Stimulated activated naive CD8-positive, alpha-beta T cell treated with anti-CD3 and anti-CD28 coated beads, Interleukin-15, Interleukin-2, amounts not matched to agents 100 ng/mL and 50 ng/mL, for 24 hours (primary cell): ENCODE measurements around the gene SLC6A4.
"Not testable (repeated sequence)": the region's sequence is repeated elsewhere in the genome, so short reads cannot be mapped to it uniquely, and the experiment has no call there.

ENCODE experiments used
- H3K27ac Mint-ChIP-seq: one replicate; pipeline ENCODE4 v1.8.0; 2021; ENCODE audit warnings: mild to moderate bottlenecking, mixed read lengths
- H3K27me3 Mint-ChIP-seq: one replicate; pipeline ENCODE4 v1.8.0; 2021; ENCODE audit warnings: mixed read lengths
- H3K36me3 Mint-ChIP-seq: one replicate; pipeline ENCODE4 v1.8.0; 2021; ENCODE audit warnings: low read depth, mixed read lengths
- H3K4me1 Mint-ChIP-seq: one replicate; pipeline ENCODE4 v1.8.0; 2021; ENCODE audit warnings: low read depth, mixed read lengths
- H3K4me3 Mint-ChIP-seq: one replicate; pipeline ENCODE4 v1.8.0; 2021; ENCODE audit warnings: mild to moderate bottlenecking, mixed read lengths
- H3K9me3 Mint-ChIP-seq: one replicate; pipeline ENCODE4 v1.8.0; 2021; ENCODE audit warnings: mixed read lengths

Gene SLC6A4

DNA sequence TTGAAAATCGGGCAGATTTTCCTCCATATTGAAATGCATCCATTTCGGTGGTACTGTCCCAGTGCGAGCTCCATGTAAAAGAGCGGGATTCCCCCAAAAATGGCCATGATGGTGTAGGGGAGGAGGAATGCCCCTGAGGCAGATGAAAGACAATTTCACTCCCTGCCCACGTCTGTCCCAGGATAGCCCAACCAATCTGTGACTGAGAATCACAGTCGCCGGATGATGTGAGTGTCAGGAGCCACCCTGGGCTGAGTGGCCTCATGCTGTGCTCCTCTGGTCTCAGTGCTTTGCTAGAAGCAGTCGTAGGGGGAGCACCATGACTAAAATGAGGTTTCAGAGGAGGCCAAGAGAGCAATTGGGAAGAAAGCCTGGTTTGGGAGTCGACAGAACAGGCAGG is 16.7 kb downstream of the SLC6A4 start:
- H3K4me3 Mint-ChIP-seq, result no peak overlapping the region
- H3K27ac Mint-ChIP-seq, result no peak overlapping the region
- no peaks in the 10 kb centered on the region for H3K9me3 Mint-ChIP-seq
- no peaks in the 10 kb centered on the region for H3K36me3 Mint-ChIP-seq
- no peaks in the 10 kb centered on the region for H3K27me3 Mint-ChIP-seq
- no peaks in the 10 kb centered on the region for H3K4me1 Mint-ChIP-seq

DNA sequence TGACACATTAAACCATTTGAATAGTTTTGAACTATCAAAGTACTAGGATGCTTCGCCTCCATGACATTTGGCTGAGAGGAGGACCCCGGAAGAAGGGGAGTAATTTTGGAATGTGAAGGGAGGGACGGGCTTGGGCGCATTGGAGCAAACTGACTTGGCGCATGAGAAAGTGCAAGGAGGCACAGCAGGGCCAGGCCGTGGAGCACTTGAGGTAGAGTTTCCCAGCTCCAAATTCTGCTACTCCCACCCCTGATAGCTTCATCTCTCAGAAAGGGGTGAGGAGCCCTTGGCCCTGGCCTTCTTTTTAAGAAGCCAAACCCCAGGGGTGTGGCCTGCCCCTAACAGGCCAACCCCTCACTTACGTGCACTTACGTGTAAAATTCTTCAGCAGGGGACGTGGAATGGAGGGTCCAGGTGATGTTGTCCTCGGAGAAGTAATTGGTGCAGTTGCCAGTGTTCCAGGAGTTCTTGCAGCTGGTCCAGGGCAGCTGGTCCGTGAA is 17.7 kb downstream of the SLC6A4 start:
- no peaks in the 10 kb centered on the region for H3K4me1 Mint-ChIP-seq
- no peak overlapping the region for H3K4me3 Mint-ChIP-seq
- no peaks in the 10 kb centered on the region for H3K27me3 Mint-ChIP-seq
- no peaks in the 10 kb centered on the region for H3K36me3 Mint-ChIP-seq
- H3K9me3 Mint-ChIP-seq, result no peaks in the 10 kb centered on the region
- H3K27ac Mint-ChIP-seq, result no peak overlapping the region

DNA sequence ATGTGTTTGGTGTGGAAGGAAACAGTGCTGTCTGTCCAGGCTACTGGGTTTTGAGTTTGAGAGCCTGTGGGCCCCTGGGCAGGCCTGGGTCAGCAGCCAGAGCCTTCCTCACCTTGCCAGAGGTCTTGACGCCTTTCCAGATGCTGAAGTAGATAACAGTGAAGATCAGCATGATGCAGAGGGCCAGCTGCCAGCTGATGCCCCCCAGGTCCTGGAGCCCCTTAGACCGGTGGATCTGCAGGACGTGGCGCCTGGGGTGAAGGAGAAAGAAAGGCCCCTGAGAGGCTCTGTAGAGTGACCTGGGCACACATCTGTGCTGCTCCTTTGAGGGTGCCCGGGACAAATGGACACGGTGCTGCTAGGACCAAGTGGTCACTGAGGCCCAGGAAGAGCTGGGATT is 18.4 kb downstream of the SLC6A4 start:
- no peaks in the 10 kb centered on the region for H3K4me1 Mint-ChIP-seq
- H3K27ac Mint-ChIP-seq, result no peak overlapping the region
- no peak overlapping the region for H3K4me3 Mint-ChIP-seq
- H3K27me3 Mint-ChIP-seq, result no peaks in the 10 kb centered on the region
- no peaks in the 10 kb centered on the region for H3K9me3 Mint-ChIP-seq
- H3K36me3 Mint-ChIP-seq, result no peaks in the 10 kb centered on the region

DNA sequence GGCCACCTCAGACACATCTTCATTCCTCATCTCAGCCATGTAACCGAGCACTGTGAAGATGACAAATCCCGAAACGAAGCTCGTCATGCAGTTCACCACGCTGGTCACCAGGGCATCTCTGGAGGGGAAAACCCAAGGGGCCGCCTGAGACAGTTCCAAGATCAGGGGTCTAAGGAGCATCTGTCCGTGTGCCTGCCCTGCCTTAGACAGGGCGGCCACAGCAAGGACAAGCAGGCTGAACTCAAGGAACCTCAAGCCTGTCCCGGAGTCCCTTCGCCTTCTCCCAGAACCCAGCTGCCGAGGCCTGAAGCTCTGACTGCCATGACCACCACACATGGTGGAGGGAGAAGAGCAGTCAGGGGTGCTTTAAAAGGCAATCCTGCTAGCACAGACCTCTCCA is 22.7 kb downstream of the SLC6A4 start:
- H3K27ac Mint-ChIP-seq, result no peak overlapping the region
- H3K27me3 Mint-ChIP-seq, result peaks cover 7% of the 10 kb centered on the region
- H3K4me1 Mint-ChIP-seq, result peaks cover 9% of the 10 kb centered on the region
- no peak overlapping the region for H3K4me3 Mint-ChIP-seq
- no peaks in the 10 kb centered on the region for H3K9me3 Mint-ChIP-seq
- no peaks in the 10 kb centered on the region for H3K36me3 Mint-ChIP-seq

DNA sequence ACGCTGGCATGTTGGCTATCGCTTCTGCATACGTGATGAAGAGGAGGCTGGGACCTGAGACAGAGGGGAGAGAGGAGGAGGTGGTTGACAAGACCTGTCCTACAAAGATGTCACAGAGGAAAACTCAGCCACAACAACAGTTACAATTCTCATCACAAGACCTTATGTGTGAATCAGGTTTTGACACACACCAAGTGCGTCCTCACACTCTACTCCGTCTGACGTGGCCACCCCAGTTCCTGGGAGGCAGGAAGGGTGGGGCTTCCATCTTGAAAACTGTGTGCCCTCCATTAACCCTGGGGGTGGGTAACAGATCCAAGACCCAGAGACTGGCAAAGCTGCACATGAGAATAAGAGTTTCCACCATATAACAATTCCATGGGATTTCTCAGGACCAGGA is 24.1 kb downstream of the SLC6A4 start:
- H3K4me1 Mint-ChIP-seq, result peaks cover 10% of the 10 kb centered on the region

DNA sequence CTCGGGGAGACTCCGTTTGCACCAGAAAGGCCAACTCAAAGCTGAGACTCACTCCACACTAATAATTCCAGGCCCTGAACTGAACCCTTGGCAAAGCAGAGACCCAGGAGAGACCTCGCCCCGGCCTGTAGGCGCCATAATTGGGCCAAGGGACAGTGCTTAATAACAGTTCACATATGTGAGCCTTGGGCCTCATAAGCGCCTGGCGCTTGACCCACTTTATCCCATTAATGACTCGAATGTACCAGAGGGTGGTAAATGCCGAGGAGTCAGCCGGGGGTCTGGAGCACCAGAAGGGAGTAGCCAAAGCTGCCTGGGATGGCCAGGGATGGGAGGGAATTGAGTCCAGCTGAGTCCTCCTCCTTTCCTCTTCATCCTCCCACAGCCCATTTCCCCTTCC is 24.6 kb downstream of the SLC6A4 start:
- H3K9me3 Mint-ChIP-seq, result no peaks in the 10 kb centered on the region
- no peak overlapping the region for H3K4me3 Mint-ChIP-seq
- H3K27ac Mint-ChIP-seq, result no peak overlapping the region
- H3K36me3 Mint-ChIP-seq, result no peaks in the 10 kb centered on the region
- H3K4me1 Mint-ChIP-seq, result peaks cover 10% of the 10 kb centered on the region
- H3K27me3 Mint-ChIP-seq, result peaks cover 13% of the 10 kb centered on the region

More for the DNA sequence above, 24.1 kb downstream of the SLC6A4 start:
- no peaks in the 10 kb centered on the region for H3K9me3 Mint-ChIP-seq
- no peak overlapping the region for H3K4me3 Mint-ChIP-seq
- H3K36me3 Mint-ChIP-seq, result no peaks in the 10 kb centered on the region
- H3K27ac Mint-ChIP-seq, result no peak overlapping the region
- H3K27me3 Mint-ChIP-seq, result peaks cover 9% of the 10 kb centered on the region

DNA sequence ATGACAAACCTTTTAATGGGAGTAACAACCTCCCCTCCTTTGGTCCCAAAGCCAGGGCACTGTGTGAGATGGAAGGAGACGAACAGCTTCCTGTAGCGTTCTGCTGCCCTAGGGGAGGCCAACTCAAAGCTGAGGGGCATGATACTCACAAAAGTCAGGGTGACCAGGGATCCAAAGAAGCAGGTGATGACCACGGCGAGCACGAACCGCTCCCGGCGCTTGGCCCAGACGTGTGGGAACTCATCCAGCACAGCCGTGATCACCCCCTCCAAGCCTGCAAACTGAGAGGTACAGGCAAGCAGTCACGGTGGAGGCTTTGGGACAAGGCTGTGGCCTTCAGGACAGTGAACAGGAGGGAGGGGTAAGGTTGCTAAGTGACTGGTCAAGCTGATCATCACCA is 25.1 kb downstream of the SLC6A4 start:
- Mint-ChIP-seq H3K27me3 (peaks cover 13% of the 10 kb centered on the region), H3K9me3 (no peaks in the 10 kb centered on the region), H3K36me3 (no peaks in the 10 kb centered on the region), H3K4me1 (peaks cover 10% of the 10 kb centered on the region), H3K4me3 (no peak overlapping the region), H3K27ac (no peak overlapping the region)

DNA sequence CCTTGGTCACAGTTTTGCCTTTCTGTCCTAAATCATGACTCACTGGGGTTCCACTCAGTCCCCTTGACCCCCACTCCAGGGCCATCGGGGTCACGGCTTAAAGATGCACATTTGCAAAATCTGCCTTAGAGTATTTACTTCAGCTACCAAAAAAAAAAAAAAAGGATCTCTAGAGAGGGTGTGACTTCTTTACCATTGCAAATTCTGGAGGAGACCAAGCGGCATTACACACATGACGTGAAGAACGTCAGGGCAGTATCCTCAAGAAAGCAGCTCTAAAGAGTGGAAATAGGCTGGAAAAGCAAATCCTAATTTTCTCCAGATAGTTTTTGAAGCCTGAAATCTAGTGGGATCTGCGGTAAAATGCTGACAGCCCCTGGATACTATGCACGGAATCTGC is 25.6 kb downstream of the SLC6A4 start:
- Mint-ChIP-seq H3K27me3 (peaks cover 13% of the 10 kb centered on the region), H3K27ac (no peak overlapping the region), H3K4me3 (no peak overlapping the region), H3K4me1 (peaks cover 10% of the 10 kb centered on the region), H3K36me3 (no peaks in the 10 kb centered on the region), H3K9me3 (no peaks in the 10 kb centered on the region)

DNA sequence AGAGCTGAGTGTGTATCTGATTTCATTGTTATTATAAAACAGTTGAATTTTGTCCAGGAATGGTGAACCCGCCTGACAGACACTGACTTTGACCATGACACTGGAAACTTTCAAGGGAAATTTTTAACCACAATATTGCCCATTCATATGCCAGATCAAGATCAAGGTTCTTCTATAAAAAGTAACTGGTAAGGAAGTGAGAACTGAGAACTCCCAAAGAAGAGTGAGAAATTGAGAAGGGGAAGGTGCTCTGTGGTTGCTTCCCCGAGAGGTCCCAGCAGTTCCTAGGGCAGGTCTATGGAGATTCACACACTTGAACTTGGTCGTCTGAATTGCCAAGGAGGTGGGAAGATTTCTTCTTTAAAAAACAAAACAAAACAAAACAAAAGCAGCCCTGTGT is 27.3 kb downstream of the SLC6A4 start:
- Mint-ChIP-seq H3K9me3 (no peaks in the 10 kb centered on the region), H3K27me3 (peaks cover 14% of the 10 kb centered on the region), H3K4me1 (peaks cover 11% of the 10 kb centered on the region), H3K4me3 (no peak overlapping the region), H3K36me3 (no peaks in the 10 kb centered on the region), H3K27ac (no peak overlapping the region)

DNA sequence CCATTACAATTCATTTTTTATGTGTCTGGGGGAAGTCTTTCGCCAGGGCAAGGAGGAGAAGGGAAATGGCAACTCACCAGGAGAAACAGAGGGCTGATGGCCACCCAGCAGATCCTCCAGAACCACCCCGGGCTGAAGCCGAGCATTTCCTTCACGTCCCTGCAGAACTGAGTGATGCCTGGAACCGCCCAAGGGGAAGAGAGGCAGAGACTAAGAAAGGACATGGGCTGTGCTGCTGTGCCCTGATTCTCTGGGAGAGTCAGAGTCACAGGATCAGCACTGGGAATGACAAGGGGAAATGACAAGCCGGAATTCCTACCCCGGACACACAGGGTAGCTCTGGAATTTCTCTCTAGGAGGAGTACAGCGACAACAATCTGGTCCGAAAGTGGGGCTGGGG is 27.8 kb downstream of the SLC6A4 start:
- H3K36me3 Mint-ChIP-seq, result no peaks in the 10 kb centered on the region
- peaks cover 12% of the 10 kb centered on the region for H3K4me1 Mint-ChIP-seq
- H3K4me3 Mint-ChIP-seq, result no peak overlapping the region
- H3K27ac Mint-ChIP-seq, result no peak overlapping the region
- H3K9me3 Mint-ChIP-seq, result no peaks in the 10 kb centered on the region
- H3K27me3 Mint-ChIP-seq, result peaks cover 16% of the 10 kb centered on the region

DNA sequence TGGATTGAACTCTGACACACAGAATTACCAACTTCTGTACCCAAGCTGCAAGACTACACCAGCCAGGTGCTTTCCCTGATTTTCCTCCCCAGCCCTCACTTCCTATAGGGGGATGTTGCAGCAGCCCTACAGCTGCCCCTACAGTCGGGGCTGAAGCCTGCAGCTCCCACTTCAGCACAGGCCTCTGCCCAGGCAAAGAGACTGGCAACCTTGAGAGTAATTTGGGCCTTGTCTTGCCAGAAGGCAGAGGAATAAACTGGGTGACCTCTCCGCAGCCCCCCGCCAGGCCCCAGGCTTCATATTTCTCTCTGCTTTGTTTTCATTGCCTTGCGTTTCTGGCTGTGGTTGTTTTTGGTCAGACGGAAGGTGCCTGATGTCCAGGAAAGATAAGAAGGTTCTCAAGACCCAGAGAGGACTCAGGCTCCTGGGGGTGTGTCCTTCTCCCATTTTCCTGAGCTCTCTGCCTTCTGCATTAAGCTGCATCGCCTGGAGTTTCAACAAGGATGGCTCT is 32.0 kb downstream of the SLC6A4 start:
- H3K36me3 Mint-ChIP-seq, result no peaks in the 10 kb centered on the region
- H3K4me1 Mint-ChIP-seq, result peaks cover 11% of the 10 kb centered on the region
- H3K4me3 Mint-ChIP-seq, result no peak overlapping the region
- H3K9me3 Mint-ChIP-seq, result no peaks in the 10 kb centered on the region
- peaks cover 25% of the 10 kb centered on the region for H3K27me3 Mint-ChIP-seq
- H3K27ac Mint-ChIP-seq, result no peak overlapping the region

DNA sequence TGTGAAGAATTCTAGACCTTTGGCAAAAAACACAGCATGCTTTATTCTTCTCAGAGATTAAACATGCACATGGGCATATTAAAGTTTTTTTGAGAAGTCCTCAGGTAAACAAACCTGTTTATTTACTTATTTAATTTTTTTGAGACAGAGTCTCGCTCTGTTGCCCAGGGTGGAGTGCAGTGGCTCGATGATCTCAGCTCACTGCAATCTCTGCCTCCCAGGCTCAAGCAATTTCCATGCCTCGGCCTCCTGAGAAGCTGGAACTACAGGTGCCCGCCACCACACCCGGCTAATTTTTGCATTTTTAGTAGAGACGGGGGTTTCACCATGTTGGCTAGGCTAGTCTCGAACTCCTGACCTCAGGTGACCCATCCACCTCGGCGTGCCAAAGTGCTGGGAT is 34.8 kb downstream of the SLC6A4 start:
- not testable (repeated sequence) for H3K4me3 Mint-ChIP-seq, H3K4me1 Mint-ChIP-seq, H3K36me3 Mint-ChIP-seq, H3K9me3 Mint-ChIP-seq, H3K27ac Mint-ChIP-seq
- peaks cover 13% of the 10 kb centered on the region for H3K27me3 Mint-ChIP-seq

DNA sequence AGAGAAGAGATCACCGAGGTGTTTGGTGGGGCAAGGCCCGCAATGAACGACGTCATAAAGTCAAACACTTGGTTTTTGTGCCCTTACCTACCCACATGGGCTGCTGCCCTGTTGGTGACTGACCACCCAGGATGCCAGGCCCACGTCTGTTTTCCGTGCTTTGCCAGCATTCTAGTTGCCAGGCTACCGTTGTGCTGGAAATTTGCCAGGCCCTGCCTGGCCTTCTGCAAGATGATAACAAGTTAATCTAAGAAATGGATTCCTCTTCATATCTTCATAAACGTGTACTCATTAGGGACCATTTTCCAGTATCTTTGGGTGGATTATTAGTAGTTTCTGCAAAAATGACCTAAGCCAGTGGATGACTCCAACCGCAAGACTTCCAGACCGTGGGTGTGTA is 35.4 kb downstream of the SLC6A4 start:
- Mint-ChIP-seq H3K27ac (no peak overlapping the region), H3K4me3 (no peak overlapping the region), H3K4me1 (peaks cover 3% of the 10 kb centered on the region)

DNA sequence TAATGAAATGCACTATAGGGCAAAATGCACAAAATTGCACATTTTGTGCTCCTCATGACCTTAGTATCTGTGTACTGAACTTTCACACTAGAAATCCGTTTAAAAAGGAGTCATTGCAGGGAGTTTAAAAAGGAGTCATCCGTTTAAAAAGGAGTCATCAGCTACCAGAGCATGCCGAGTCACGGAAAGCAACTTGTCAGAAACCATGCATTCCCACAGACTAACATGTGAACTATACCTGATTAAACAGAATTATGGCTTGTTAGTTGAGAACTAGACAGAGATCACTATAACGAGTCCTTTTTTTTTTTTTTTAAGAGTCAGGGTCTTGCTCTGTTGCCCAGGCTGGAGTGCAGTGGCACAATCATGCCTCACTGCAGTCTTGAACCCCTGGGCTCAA is 35.9 kb downstream of the SLC6A4 start:
- Mint-ChIP-seq H3K4me1 (peaks cover 3% of the 10 kb centered on the region), H3K9me3 (no peaks in the 10 kb centered on the region), H3K27me3 (peaks cover 13% of the 10 kb centered on the region), H3K27ac (no peak overlapping the region), H3K36me3 (no peaks in the 10 kb centered on the region), H3K4me3 (no peak overlapping the region)

More for the DNA sequence above, 35.4 kb downstream of the SLC6A4 start:
- Mint-ChIP-seq H3K9me3 (no peaks in the 10 kb centered on the region), H3K27me3 (peaks cover 13% of the 10 kb centered on the region), H3K36me3 (no peaks in the 10 kb centered on the region)

DNA sequence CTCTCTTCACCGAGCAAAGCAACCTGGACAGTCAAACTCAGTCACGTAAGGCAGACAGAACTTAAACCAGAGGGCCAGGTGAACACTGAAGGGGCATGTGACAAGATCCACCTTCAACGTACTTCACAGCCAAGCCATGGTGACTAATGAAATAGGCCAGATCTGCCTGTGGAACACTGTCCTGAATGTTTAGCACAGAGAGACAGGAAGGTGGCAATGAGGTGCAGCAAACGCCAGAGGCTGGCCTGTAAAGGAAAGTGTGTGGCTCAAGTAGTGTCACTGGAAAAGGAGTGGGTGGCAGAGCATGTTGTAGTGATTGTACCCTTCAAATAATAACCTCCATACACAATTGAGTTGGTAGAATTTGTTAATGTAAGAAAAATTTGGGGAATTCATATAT is 38.1 kb downstream of the SLC6A4 start:
- H3K36me3 Mint-ChIP-seq, result no peaks in the 10 kb centered on the region
- no peaks in the 10 kb centered on the region for H3K4me1 Mint-ChIP-seq
- no peak overlapping the region for H3K4me3 Mint-ChIP-seq
- no peak overlapping the region for H3K27ac Mint-ChIP-seq
- H3K9me3 Mint-ChIP-seq, result no peaks in the 10 kb centered on the region
- H3K27me3 Mint-ChIP-seq, result peaks cover 9% of the 10 kb centered on the region

DNA sequence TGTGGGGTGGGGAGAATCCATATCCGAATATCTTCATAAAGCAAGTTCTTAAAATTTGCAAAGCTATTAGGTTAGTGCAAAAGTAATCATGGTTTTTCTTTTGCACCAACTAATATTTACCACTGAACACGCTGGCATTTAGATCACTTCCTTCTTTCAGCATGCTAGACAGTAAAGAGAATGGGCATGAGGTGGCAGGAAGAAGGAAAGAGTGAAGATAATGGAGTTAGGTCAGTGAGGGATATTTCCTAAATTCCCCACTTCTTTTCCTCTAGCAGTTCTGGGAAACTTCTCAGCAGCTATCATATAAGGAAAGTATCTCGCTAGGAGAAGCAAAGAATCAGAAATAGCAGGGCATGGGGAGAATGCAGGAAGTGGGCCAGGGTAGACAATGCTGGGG is 39.0 kb downstream of the SLC6A4 start:
- H3K9me3 Mint-ChIP-seq, result no peaks in the 10 kb centered on the region
- no peak overlapping the region for H3K27ac Mint-ChIP-seq
- no peak overlapping the region for H3K4me3 Mint-ChIP-seq
- H3K36me3 Mint-ChIP-seq, result no peaks in the 10 kb centered on the region
- H3K27me3 Mint-ChIP-seq, result peaks cover 9% of the 10 kb centered on the region
- no peaks in the 10 kb centered on the region for H3K4me1 Mint-ChIP-seq
